ELF-1 (cell line): ENCODE data around the gene PARVA.
"Not testable (repeated sequence)": the region's sequence is repeated elsewhere in the genome, so short reads cannot be mapped to it uniquely, and the experiment has no call there.

ENCODE experiments used
- DNase-seq: peaks from one replicate; pipeline ENCODE4 v3.0.0-alpha.2; 2016; ENCODE audit warnings: low read depth, low spot score

PARVA gene

DNA sequence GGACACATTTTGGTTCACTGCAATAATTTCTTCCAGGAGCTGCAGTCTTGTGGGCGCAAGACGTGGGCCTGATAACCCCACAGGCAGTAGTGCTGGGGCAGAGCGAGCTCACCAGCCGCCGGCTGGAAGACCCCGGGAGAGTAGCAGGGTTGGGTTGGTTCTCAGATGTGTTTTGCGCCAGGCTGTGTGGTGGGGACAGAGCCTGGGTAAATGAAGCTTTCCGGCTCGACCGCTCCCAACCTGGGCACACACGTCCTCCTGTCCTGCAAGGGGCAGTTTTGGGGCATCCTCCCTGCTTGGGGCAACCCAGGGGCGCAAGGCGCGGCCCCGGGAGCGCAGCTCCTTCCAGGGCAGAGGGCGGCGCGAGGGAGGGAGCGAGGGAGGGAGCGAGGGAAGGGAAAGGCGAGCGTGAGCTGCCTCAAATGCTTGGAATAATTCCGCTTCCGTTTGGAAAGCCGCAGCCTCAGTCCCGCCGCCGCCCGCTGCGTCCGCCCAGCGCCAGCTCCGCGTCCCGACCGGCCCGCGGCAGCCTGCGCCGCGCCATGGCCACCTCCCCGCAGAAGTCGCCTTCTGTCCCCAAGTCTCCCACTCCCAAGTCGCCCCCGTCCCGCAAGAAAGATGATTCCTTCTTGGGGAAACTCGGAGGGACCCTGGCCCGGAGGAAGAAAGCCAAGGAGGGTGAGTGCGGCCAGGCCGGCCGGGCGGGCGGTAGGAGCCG is at the start of gene PARVA:
Gene PARVA, plus strand, starts transcription at position 466 of the 718 bp plus-strand sequence. Its CDS starts 77 bp downstream, at position 543.
- peak; percentile 90 for DNase-seq

DNA sequence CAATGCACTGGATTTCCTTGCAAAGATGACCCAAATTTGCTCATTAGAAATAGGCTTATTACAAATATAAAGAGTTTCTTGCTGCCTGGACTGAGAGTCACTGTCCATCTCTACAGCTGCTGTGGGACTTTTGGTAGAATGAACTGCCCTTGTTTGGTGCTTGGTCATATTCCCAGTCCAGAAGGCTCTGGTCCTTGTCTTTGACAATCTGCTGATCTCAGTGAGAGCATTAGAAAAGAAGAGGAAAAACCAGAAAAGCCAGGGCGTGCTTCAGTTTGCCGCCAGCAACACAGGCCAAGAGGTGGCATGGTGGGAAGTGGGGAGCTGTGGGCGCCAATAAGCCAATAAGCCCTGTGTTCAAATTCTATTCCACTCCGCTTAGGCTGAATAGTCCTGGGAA is 48.2 kb upstream of the PARVA start:
- peak; percentile 40 for DNase-seq

DNA sequence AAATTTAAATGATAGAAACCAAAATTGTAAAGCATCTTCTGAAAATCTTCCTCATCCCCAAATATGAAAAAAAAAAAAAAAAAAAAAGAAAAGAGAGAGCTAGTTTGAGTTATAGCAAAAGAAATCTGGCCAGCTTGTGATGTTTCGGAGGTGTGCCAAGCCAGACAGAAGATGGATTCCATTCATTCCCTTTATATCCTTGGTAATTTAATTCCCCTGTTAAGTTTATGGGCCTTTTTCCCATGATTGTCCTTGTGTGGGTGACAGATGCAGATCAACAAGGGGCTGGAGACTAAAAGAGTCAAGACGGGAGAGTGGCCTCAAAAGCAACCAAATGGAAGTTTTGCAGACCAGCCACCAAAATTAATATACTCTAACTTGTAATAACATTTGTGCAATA is 47.6 kb upstream of the PARVA start:
- DNase-seq, result no peak

GRCh38 chr11:12330485-12331231 is 46.7 kb upstream of the PARVA start:
- DNase-seq, result no peak

DNA sequence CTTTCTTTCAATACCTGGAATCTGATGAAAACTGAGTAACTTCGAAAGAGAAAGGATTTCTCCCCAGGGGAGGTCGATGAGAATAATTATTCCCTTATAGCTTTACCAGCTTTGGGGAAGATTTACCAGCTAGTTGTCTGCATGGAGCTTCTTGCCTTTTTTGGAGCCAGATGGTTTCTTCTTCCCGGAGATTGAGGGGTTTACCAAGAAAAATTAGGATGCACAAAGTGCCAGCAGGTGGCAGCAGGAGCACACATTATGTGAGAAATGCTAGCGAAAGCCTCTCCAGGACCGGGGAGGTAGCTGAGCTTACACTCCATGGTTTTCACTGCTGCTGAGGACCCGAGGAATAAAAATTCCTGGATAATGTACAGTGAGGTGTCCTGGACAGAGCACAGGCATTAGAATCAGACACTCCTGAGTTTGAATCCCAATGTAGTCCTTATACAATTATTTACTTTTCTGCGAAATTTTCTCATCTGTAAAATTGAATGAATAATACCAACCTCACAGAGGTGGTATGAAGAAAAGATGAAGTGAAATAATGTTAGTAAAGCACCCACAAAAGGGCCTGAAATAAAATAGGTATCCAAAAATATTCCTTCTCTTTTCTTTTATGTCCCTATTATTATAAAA is 46.0 kb upstream of the PARVA start:
- DNase-seq, result peak; percentile 82

- DNase-seq, result no peak
These were observed 33.8 kb upstream of the PARVA start for GRCh38 chr11:12343526-12343925.

GRCh38 chr11:12353534-12353933 is 23.8 kb upstream of the PARVA start:
- no peak for DNase-seq

DNA sequence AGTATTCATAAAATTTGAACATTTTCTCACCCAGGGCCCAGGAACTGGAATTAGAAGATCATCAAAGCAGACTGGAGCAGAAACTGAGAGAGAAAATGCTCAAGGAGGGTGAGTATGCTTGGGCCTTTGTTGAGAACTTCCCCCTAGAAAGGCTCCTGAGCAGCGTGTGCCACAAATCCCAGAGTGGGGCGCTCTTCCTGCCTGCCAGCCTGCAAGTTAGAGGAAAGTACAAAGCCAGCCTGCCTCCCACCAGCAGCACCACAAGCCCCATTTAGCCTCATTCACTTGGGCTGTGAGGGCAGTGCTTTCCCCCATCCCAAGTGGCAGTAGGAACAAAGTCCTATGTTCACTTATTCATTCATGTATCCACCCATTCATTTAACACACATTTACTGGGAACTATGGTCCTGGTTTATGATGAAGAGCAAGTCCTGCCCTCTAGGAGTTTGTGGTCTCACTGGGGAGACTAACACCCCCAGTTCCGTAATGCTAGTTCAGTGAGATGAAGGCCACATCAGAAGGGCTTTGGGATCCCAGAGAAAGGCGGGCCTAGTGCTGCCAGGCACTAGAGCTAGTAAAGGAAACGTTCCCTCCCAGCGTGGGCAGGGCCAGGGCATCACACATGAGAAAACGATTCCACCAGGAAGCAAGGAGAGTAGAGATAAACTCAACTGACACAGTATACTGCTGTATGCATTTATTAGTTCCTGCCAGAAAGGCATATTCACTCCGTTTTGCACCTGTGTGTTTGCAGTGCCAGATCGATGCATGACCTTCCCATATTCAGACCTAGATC is 22.4 kb upstream of the PARVA start:
- DNase-seq, result no peak

- DNase-seq, result peak; percentile 59
These were observed 20.3 kb upstream of the PARVA start for GRCh38 chr11:12356944-12357655.

GRCh38 chr11:12357697-12358096 is 19.7 kb upstream of the PARVA start:
- DNase-seq, result not testable (repeated sequence)

DNA sequence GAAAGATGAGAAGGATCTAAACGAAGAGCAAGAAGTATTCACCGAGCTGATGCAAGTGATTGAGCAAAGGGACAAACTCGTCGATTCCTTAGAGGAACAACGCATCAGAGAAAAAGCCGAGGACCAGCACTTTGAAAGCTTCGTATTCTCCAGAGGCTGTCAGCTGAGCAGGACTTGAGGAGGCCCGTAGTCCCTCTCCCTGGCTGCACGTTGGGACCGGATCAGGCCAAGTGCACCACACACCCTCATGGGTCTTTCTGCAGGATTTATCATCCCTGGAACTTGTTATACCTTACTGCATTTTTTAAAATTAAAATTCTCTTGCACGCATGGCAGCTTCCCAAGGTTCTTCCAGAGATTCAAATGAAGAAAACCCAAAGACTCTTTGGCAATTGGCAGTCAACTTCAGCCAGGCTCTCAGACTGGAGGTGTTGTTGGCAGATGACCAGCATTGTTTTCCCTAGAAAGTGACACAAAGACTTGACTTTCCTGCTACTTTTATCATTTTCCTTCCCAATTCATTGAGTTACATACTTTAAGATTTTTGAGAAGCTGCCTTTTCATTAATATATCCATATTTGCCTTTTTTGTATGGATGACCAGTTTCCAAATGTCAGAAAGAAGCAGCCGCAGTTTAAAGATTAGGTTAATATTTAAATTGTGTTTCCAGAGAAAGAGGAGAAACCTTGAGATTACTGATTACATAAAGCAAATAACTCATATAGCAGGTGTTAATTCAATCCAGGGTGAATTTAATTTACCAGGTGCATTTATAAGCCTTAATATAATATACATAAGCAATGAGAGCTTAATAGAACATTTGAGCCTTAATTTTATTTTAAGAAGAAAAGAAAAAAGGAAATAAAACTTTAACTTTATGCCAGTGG is 18.8 kb upstream of the PARVA start:
- no peak for DNase-seq

GRCh38 chr11:12359761-12360160 is 17.6 kb upstream of the PARVA start:
- DNase-seq, result no peak

DNA sequence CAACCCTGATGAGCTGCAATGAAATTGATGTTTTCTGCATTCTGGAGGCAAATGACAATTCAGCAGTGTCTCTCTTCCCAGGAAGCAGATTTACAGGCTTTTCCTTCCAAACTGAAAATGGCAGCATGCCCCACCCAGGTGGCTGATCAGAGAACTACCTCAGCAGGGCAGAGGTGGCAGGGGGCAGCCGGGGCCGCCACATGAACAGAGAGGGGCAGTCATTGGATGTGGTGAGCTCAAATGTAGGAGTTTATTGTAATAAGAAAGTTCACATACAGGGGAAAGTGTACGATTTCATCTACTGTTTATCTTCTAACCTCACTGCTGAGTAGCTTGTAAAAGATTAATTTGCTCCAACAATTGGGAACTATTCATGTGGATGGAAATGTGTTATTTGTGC is 15.7 kb upstream of the PARVA start:
- no peak for DNase-seq

DNA sequence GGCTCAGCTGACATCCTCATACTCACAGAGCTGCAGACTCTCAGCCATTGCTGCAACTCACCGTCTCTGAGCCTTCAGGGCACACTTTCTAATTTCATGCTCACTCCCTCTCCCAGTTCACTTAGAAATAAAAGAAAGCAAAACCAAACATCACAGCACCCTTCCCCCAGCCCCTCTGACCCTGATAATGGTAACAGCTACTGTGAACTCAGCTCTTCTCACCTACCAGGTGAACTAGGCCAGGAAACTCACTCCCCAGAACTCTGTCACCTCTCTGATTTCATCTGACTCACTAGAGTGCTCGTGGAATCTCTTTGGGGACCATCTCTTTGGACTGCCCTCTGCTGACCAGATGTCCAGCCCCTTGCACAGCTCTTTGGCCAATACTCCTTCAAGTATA is 14.5 kb upstream of the PARVA start:
- DNase-seq, result peak; percentile 36

- DNase-seq, result no peak
These were observed 14.0 kb upstream of the PARVA start for GRCh38 chr11:12363373-12363772.

GRCh38 chr11:12365965-12366575 is 11.3 kb upstream of the PARVA start:
- peak; percentile 88 for DNase-seq

DNA sequence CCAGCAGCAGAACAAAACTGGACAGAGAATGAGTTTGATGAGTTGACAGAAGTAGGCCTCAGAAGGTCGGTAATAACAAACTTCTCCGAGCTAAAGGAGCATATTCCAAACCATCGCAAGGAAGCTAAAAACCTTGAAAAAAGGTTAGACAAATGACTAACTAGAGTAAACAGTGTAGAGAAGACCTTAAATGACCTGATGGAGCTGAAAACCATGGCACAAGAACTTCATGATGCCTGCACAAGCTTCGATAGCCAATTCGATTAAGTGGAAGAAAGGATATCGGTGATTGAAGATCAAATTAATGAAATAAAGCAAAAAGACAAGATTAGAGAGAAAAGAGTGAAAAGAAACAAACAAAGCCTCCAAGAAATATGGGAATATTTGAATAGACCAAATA is 10.3 kb upstream of the PARVA start:
- not testable (repeated sequence) for DNase-seq

GRCh38 chr11:12372111-12372510 is 5.3 kb upstream of the PARVA start:
- no peak for DNase-seq

- DNase-seq, result no peak
These were observed 1.7 kb upstream of the PARVA start for GRCh38 chr11:12375720-12376119.
